Measurements from ENCODE around the gene SLC51B.
"Not testable (repeated sequence)": the region's sequence is repeated elsewhere in the genome, so short reads cannot be mapped to it uniquely, and the experiment has no call there.

SLC51B gene

DNA sequence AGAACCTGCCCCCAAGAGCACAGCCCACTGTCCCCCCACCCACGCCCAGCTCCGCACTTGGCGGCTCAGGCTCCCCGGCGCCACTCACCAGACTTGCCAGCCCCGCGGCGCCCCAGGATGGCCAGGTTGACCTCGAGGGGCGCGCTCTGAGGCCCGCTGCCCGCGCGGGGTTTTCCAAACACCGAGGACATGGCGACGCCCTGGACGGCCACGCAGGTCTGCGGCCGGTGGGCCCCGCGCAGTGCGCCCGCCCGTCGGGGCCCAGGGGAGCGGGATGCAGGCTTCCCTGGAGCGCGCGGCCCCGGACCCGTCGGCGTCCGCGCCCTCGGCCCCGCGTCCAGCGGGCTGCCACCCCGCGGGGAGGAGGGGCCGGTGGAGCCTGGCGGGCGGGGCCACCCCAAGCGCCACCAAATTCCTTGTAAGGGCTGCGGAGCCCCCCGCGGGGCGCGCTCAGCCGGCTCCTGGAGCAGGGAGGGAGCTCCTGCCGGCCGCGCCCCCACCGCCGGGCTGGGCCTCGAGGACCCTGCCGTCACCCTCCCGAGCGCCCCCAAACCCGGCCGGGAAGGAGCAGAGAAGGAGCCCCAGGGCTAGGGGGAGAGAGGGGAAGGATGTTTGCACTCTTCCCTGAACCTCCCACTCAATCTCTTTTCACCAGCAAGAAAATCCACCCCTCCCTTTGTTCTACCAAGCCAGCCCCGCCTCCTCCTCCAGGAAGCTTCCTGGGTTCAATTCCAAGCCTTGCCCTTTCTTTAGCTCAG lies 22.6 kb downstream of the SLC51B start, which contains the start of gene RASL12:
Gene RASL12 (minus strand): TSS at position 347 of the 758 bp plus-strand sequence. CDS start 156 bp downstream, at position 191.
- DNase-seq (ENCODE audit: low read depth) = no peak
- Histone ChIP-seq H3K4me3 (ENCODE audit: low read length) (no peak within 1 kb of the TSS), H3K4me1 (ENCODE audit: control insufficient read depth, insufficient read depth, low read length) (peaks cover 42% of the 10 kb centered on the region)

GRCh38 chr15:65068403-65068788 lies 23.2 kb downstream of the SLC51B start:
- Histone ChIP-seq H3K9me3 (ENCODE audit: control insufficient read depth, low read length) (no peaks in the 10 kb centered on the region), H3K36me3 (ENCODE audit: control insufficient read depth, insufficient read depth, low read length, severe bottlenecking) (no peaks in the 10 kb centered on the region), H3K27me3 (replicated peaks; ENCODE audit: control insufficient read depth, insufficient read depth, low read length) (peaks cover 13% of the 10 kb centered on the region), H3K4me3 (ENCODE audit: low read length) (no peak overlapping the region), H3K4me1 (ENCODE audit: control insufficient read depth, insufficient read depth, low read length) (peaks cover 41% of the 10 kb centered on the region), H3K9ac (ENCODE audit: low read length) (no peak overlapping the region)
- peak; percentile 30 for DNase-seq (ENCODE audit: low read depth)

More for the DNA sequence above, 22.6 kb downstream of the SLC51B start, which contains the start of gene RASL12:
- H3K27me3 ChIP-seq (replicated peaks; ENCODE audit: control insufficient read depth, insufficient read depth, low read length) = peaks cover 17% of the 10 kb centered on the region
- no peaks in the 10 kb centered on the region for H3K36me3 ChIP-seq (ENCODE audit: control insufficient read depth, insufficient read depth, low read length, severe bottlenecking)
- H3K9me3 ChIP-seq (ENCODE audit: control insufficient read depth, low read length) = no peaks in the 10 kb centered on the region
- H3K9ac ChIP-seq (ENCODE audit: low read length) = no peak within 1 kb of the TSS

DNA sequence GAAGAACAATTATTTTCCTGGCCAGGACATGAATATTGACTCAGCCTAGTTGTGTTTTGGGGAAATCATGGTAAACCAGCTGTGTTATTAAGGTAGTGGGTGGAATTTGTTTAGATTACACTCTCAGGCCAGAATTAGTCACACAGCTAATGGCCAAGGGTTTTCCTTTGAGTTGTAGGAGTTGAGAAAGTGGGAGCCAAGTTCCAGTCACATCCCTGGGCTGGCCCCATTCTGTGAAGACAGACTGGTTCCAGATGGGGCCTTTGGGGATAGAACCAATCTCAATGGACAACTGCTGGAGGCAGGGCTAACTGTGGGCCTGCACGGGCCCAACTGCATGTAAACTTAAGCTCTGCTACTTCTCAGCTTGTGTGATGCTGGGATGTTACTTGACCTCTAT lies 24.0 kb downstream of the SLC51B start:
- Histone ChIP-seq H3K27me3 (replicated peaks; ENCODE audit: control insufficient read depth, insufficient read depth, low read length) (peaks cover 6% of the 10 kb centered on the region), H3K9ac (ENCODE audit: low read length) (no peak overlapping the region), H3K4me3 (ENCODE audit: low read length) (no peak overlapping the region), H3K36me3 (ENCODE audit: control insufficient read depth, insufficient read depth, low read length, severe bottlenecking) (no peaks in the 10 kb centered on the region), H3K9me3 (ENCODE audit: control insufficient read depth, low read length) (no peaks in the 10 kb centered on the region), H3K4me1 (ENCODE audit: control insufficient read depth, insufficient read depth, low read length) (peaks cover 41% of the 10 kb centered on the region)
- peak; percentile 66 for DNase-seq (ENCODE audit: low read depth)

GRCh38 chr15:65069779-65070546 lies 24.8 kb downstream of the SLC51B start:
- Histone ChIP-seq H3K4me3 (ENCODE audit: low read length) (no peak overlapping the region), H3K27me3 (replicated peaks; ENCODE audit: control insufficient read depth, insufficient read depth, low read length) (peaks cover 4% of the 10 kb centered on the region), H3K4me1 (ENCODE audit: control insufficient read depth, insufficient read depth, low read length) (peaks cover 41% of the 10 kb centered on the region), H3K9ac (ENCODE audit: low read length) (no peak overlapping the region), H3K9me3 (ENCODE audit: control insufficient read depth, low read length) (no peaks in the 10 kb centered on the region), H3K36me3 (ENCODE audit: control insufficient read depth, insufficient read depth, low read length, severe bottlenecking) (no peaks in the 10 kb centered on the region)
- no peak for DNase-seq (ENCODE audit: low read depth)

GRCh38 chr15:65071381-65071811 lies 26.2 kb downstream of the SLC51B start:
- Histone ChIP-seq H3K4me3 (ENCODE audit: low read length) (no peak overlapping the region), H3K9me3 (ENCODE audit: control insufficient read depth, low read length) (no peaks in the 10 kb centered on the region), H3K36me3 (ENCODE audit: control insufficient read depth, insufficient read depth, low read length, severe bottlenecking) (no peaks in the 10 kb centered on the region), H3K27me3 (replicated peaks; ENCODE audit: control insufficient read depth, insufficient read depth, low read length) (peaks cover 6% of the 10 kb centered on the region), H3K9ac (ENCODE audit: low read length) (no peak overlapping the region), H3K4me1 (ENCODE audit: control insufficient read depth, insufficient read depth, low read length) (peaks cover 37% of the 10 kb centered on the region)
- no peak for DNase-seq (ENCODE audit: low read depth)

DNA sequence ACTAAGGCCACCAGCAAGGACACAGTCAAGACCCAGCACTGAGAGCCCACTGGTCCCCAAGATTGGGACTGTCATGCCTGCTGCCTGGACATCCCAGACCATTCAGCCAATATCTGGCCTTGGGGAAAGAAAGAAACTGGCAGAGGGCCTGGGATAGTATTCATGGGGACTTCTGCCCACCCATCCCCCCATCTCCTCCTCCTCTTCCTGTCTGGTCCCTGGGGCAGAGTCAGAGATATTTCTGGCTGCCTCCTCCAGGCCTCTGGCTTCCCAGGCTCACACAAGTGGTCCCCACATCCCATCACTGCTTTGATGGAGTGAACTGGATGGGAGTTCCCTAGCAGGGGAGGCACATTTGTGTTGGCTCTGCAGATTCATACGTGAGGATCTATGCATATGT lies 26.8 kb downstream of the SLC51B start:
- H3K27me3 ChIP-seq (replicated peaks; ENCODE audit: control insufficient read depth, insufficient read depth, low read length) = peaks cover 12% of the 10 kb centered on the region
- no peak overlapping the region for H3K4me3 ChIP-seq (ENCODE audit: low read length)
- no peak overlapping the region for H3K9ac ChIP-seq (ENCODE audit: low read length)
- peaks cover 32% of the 10 kb centered on the region for H3K4me1 ChIP-seq (ENCODE audit: control insufficient read depth, insufficient read depth, low read length)
- H3K9me3 ChIP-seq (ENCODE audit: control insufficient read depth, low read length) = no peaks in the 10 kb centered on the region
- no peaks in the 10 kb centered on the region for H3K36me3 ChIP-seq (ENCODE audit: control insufficient read depth, insufficient read depth, low read length, severe bottlenecking)
- DNase-seq (ENCODE audit: low read depth) = no peak

DNA sequence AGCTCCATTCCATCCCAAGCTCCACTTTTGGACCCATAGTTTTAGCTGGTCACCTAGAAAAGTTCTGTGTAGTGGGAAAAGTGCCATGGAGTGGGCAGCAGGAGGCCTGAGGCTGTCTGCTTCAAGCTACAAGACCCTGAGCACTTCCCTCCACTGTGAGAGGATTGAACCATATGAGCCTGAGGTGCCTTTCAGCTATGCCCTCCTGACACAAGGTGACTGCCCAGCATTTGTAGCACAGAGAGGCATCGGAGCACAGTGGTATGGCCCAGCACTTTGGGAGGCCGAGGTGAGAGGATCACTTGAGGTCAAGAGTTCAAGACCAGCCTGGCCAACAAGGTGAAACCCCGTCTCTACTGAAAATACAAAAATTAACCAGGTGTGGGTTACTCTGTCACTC lies 27.4 kb downstream of the SLC51B start:
- no peak overlapping the region for H3K9ac ChIP-seq (ENCODE audit: low read length)
- peaks cover 13% of the 10 kb centered on the region for H3K27me3 ChIP-seq (replicated peaks; ENCODE audit: control insufficient read depth, insufficient read depth, low read length)
- H3K4me3 ChIP-seq (ENCODE audit: low read length) = no peak overlapping the region
- no peak for DNase-seq (ENCODE audit: low read depth)
- H3K36me3 ChIP-seq (ENCODE audit: control insufficient read depth, insufficient read depth, low read length, severe bottlenecking) = no peaks in the 10 kb centered on the region
- no peaks in the 10 kb centered on the region for H3K9me3 ChIP-seq (ENCODE audit: control insufficient read depth, low read length)
- peaks cover 32% of the 10 kb centered on the region for H3K4me1 ChIP-seq (ENCODE audit: control insufficient read depth, insufficient read depth, low read length)

DNA sequence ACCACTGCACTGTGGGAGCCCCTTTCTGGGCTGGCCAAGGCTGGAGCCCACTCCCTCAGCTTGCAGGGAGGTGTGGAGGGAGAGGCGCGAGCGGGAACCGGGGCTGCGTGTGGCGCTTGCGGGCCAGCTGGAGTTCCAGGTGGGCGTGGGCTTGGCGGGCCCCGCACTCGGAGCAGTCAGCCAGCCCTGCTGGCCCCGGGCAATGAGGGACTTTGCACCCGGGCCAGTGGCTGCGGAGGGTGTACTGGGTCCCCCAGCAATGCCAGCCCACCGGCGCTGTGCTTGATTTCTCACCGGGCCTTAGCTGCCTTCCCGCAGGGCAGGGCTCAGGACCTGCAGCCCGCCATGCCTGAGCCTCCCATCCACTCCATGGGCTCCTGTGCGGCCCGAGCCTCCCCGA lies 29.8 kb downstream of the SLC51B start:
- H3K9me3 ChIP-seq (ENCODE audit: control insufficient read depth, low read length); H3K36me3 ChIP-seq (ENCODE audit: control insufficient read depth, insufficient read depth, low read length, severe bottlenecking); H3K9ac ChIP-seq (ENCODE audit: low read length); H3K4me3 ChIP-seq (ENCODE audit: low read length); DNase-seq (ENCODE audit: low read depth): not testable (repeated sequence)
- peaks cover 12% of the 10 kb centered on the region for H3K4me1 ChIP-seq (ENCODE audit: control insufficient read depth, insufficient read depth, low read length)
- peaks cover 23% of the 10 kb centered on the region for H3K27me3 ChIP-seq (replicated peaks; ENCODE audit: control insufficient read depth, insufficient read depth, low read length)

DNA sequence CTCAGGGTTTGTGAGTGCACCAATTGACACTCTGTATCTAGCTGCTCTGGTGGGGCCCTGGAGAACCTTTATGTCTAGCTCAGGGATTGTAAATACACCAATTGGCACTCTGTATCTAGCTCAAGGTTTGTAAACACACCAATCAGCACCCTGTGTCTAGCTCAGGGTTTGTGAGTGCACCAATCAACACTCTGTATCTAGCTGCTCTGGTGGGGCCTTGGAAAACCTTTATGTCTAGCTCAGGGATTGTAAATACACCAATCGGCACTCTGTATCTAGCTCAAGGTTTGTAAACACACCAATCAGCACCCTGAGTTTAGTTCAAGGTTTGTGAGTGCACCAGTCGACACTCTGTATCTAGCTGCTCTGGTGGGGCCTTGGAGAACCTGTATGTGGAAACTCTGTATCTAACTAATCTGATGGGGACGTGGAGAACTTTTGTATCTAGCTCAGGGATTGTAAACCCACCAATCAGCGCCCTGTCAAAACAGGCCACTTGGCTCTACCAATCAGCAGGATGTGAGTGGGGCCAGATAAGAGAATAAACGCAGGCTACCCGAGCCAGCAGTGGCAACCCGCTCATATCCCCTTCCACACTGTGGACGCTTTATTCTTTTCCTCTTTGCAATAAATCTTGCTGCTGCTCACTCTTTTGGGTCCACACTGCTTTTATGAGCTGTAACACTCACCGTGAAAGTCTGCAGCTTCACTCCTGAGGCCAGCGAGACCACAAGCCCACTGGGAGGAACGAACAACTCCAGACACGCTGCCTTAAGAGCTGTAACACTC lies 30.6 kb downstream of the SLC51B start:
- H3K4me1 ChIP-seq (ENCODE audit: control insufficient read depth, insufficient read depth, low read length) = peaks cover 12% of the 10 kb centered on the region
- DNase-seq (ENCODE audit: low read depth); H3K4me3 ChIP-seq (ENCODE audit: low read length): not testable (repeated sequence)

GRCh38 chr15:65076486-65077290 lies 31.5 kb downstream of the SLC51B start, which contains the start of gene KBTBD13:
Gene KBTBD13, plus strand, starts transcription at chr15:65076746. Its CDS starts 70 bp downstream, at chr15:65076816.
- Histone ChIP-seq H3K4me1 (ENCODE audit: control insufficient read depth, insufficient read depth, low read length) (peaks cover 5% of the 10 kb centered on the region), H3K27me3 (replicated peaks; ENCODE audit: control insufficient read depth, insufficient read depth, low read length) (peaks cover 29% of the 10 kb centered on the region), H3K4me3 (ENCODE audit: low read length) (no peak within 1 kb of the TSS), H3K9me3 (ENCODE audit: control insufficient read depth, low read length) (no peaks in the 10 kb centered on the region), H3K9ac (ENCODE audit: low read length) (no peak within 1 kb of the TSS), H3K36me3 (ENCODE audit: control insufficient read depth, insufficient read depth, low read length, severe bottlenecking) (no peaks in the 10 kb centered on the region)
- no peak for DNase-seq (ENCODE audit: low read depth)

More for the DNA sequence above, 30.6 kb downstream of the SLC51B start:
- not testable (repeated sequence) for H3K9me3 ChIP-seq (ENCODE audit: control insufficient read depth, low read length); H3K9ac ChIP-seq (ENCODE audit: low read length); H3K36me3 ChIP-seq (ENCODE audit: control insufficient read depth, insufficient read depth, low read length, severe bottlenecking)
- peaks cover 26% of the 10 kb centered on the region for H3K27me3 ChIP-seq (replicated peaks; ENCODE audit: control insufficient read depth, insufficient read depth, low read length)

All from adipocyte (in vitro differentiated cells).